IPS-18c (cell line): ENCODE data around the gene PMM2.
"Not testable (repeated sequence)": the region's sequence is repeated elsewhere in the genome, so short reads cannot be mapped to it uniquely, and the experiment has no call there.

Experiments used
- H3K4me3 ChIP-seq: 2 replicates; pipeline ENCODE4 v1.7.0; 2013; ENCODE audit warnings: low read depth, mild to moderate bottlenecking, low read length, moderate library complexity; ENCODE audit not compliant: insufficient read depth
- H3K9me3 ChIP-seq: one replicate; pipeline ENCODE4 v1.6.1; 2013; ENCODE audit warnings: mild to moderate bottlenecking, low read length, moderate library complexity; ENCODE audit not compliant: control insufficient read depth, insufficient read depth

Gene PMM2

DNA sequence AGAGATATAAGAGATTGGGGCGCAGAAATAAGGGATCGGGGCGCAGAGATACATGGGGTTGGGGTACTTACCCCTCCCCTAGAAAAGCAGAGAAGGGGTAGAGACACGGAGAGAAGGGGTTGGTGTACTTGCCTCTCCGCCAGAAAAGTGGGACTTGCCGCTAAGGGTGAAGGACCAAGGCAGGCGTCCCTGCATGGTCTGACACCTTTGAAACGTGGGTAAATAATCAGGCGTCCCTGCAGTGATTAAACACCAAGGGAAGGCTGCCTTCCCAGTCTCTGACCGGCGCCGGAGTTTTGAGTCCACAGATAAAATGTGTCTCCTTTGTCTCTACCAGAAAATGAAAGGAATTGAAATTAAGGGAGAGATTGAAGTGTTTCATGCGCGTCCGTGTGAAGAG, 40.0 kb downstream of the PMM2 start:
- not testable (repeated sequence) for H3K4me3 ChIP-seq, H3K9me3 ChIP-seq

DNA sequence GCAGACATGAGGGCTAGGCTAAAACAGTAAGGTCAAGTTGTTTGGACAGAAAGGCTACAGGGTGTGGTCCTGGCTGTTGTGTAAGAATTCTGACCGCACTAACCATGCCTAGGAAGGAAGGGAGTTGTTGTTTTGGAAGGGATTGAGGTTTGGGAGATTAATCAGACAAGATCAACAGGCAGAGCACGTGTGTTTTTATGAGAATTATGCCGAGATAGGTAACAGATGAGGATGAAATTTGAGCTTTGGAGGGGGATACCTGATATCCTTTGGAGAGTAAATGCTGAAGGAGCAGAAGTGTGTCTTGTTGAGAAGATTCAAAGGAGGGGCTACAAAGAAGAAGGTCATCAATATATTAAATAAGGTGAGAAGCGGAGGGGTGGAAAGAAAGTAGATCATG, 44.4 kb downstream of the PMM2 start:
- not testable (repeated sequence) for H3K4me3 ChIP-seq, H3K9me3 ChIP-seq

DNA sequence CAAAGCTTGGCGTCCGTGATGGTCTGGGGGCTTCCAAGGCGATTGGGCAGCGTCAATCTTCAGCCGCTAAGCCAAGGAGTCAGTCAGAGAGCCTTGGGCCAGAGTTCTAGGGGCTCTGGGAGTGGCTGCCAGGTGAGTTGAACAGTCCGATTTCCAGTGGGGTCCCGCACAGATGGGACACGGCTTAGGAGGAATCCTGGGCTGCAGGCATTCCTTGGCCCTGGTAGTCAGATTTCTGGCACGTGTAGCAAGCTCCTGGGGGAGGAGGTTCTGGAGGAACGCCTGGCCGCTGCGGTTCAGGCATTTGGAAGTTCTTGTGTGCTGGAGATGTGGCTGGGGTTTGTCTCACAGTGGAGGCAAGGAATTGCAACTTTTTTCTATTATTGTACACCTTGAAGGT, 45.7 kb downstream of the PMM2 start:
- not testable (repeated sequence) for H3K4me3 ChIP-seq, H3K9me3 ChIP-seq

DNA sequence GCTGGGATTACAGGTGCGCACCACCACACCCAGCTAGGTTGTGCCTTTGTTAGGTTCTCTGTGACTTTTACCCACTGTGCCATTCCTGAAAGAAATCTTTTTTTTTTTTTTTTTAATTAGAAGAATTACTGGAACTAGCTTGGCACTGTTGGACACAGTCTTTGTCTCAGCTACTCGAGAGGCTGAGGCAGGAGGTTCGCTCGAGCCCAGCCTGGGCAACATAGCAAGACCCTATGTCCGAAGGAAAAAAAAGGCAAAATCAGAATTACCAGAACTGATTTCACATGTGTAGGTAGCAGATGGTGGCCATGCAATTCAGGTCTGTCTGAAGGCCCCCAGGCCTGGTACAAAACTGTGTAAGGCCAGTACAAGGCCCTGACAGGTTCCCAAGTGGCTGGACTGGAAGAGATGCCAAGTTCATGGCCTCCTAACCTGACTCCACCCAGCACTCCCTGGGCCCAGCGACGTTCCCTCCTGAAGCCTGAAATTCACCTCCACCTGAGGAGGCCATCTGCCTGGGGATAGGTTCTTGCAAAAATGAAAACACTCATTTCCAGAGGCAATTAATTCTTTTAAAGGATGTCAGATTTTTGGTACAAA, 48.2 kb downstream of the PMM2 start:
- peaks cover 2% of the 10 kb centered on the region for H3K9me3 ChIP-seq

DNA sequence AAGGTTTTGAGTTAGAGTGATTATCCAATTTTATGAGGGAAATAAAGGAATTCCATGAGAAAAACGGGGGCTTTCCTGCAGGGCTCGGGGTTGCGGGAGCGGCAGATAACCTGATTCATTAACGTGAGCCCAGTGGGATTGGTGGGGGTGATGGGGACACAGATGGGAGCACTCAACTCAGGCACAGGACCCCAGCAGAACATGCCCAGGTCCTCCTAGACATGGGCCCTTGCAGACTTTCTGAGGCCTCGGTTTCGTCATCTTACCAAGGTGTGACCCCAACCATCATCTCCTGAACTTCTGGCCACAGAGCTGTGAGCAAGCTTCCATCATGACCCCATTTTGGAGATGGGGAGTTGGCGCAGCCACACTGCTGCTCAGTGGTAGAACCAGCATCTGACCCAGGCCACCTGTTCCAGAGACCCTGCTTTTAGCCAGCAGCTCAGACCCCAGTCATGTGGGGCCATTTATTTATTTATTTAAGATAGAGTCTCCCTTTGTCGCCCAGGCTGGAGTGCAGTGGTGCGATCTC, 48.8 kb downstream of the PMM2 start:
- peaks cover 4% of the 10 kb centered on the region for H3K9me3 ChIP-seq
- H3K4me3 ChIP-seq, result no peak overlapping the region

More for the DNA sequence above, 48.2 kb downstream of the PMM2 start:
- no peak overlapping the region for H3K4me3 ChIP-seq

DNA sequence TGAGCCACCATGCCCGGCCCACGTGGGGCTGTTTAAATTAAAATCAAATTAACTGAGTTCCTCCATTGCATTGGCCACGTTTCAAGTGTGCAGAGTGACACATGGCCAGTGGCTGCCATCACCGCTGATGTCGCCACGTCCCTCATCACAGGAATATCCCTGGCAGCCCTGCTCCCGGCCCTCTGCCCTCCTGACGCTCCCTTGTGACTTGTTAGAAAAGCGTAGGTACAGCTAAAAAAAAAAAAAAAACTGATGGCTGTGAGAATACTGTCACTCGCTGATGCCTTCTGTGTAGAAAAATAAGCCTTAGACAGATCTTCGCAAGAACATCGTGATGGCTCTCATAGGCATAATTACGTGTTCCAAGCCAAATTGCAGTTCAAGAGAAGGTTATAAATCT, 49.5 kb downstream of the PMM2 start:
- H3K4me3 ChIP-seq, result no peak overlapping the region
- peaks cover 4% of the 10 kb centered on the region for H3K9me3 ChIP-seq

DNA sequence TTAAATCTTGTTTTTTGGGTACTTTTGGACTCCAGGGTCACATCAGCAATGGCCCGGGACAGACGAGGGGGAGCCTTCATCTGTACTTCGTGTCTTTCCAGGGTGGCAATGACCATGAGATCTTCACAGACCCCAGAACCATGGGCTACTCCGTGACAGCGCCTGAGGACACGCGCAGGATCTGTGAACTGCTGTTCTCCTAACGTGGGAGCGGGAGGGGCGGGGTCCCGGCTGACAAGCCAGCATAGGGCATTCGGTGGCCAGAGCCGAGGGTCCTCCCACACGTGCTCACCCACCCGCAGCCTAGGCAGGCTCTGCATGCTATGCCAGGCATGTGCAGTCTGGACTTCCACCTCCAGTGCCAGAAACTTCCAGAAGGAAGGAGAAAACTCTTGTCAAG, 50.0 kb downstream of the PMM2 start:
- H3K4me3 ChIP-seq, result no peak overlapping the region
- H3K9me3 ChIP-seq, result peaks cover 4% of the 10 kb centered on the region

DNA sequence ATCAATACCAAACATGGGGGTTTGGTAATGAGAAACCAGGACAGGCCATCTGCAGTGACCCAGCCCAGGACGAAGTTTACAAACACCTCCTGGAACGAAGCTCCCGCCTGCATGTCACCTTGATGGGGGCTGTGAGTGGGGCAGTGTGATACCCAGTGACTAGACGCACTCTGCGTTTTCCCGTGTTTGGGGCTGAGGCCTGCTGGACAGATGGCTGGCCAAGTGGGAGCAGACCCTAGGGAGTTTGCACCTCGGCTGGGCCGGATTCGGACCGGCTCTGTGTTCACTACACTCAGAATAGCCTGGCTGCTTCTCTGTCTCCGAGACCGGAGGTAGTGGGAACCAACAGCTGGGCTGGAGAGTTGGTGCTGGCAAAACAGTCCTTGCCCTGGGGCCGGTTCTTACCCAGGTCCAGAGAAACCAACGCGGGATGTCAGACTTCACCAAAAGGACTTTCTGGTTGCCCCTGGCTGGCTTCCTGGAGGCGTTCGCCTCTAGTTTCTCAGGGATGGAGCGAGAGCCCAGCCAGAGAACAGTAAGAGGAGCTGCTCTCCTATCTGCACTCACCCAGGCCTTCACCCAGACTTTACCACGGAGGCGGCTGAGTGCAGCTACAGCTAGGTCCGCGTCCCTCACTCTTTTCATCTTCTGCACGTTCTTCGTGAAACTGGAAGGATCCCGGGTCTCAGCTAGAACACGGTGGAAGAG, 50.7 kb downstream of the PMM2 start:
- Histone ChIP-seq H3K9me3 (peaks cover 4% of the 10 kb centered on the region), H3K4me3 (no peak overlapping the region)

DNA sequence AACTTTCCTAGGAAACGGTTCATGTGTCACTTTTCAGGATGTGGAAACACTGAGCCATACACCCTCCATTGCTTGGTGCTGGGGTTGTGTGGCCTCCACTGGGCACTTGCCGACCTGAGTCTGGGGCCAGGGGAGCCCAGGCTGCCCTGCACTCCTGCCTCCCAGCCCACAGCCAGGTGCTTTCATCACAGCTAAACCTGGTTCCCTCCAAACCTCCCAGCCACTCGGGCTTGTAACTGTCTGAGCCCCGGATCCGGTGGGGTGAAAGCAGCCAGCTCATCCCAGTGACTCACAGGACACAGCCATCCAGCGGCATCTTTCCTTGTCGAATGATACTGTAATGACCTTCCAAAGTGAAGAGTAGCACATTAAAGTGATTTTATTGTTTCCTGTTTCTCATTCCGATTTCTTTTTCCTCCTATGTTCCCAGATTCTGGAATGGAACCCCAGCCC, 51.3 kb downstream of the PMM2 start:
- Histone ChIP-seq H3K9me3 (peaks cover 4% of the 10 kb centered on the region), H3K4me3 (no peak overlapping the region)

DNA sequence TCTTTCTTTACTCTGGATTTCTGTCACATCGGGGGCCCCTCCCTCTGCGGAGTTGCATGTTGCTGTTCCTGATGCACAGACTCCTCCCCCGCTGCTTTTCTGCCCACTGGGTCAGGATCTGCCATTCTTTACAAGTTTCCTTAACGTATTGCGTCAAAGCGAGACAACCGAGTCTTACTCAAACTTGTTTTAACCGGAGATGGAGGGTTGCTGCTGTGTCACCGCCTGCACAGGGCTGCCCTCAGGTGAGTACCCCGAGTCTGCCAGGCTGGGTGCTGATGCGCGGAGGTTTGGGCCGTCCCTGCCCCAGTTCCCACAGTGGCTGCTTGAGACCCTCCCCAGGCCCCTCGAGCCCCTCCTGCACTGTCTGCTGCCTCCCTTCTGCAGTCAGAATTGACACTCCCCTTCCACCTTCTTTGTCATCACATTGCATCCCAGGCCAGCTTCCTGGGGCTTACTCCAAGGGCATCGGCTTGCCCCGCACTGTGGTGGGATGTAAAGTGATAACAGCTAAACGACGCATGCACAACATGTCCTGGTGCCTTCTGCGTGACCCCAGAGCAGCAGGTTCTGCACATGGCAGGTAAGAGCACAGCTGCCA, 51.9 kb downstream of the PMM2 start:
- Histone ChIP-seq H3K4me3 (no peak overlapping the region), H3K9me3 (peaks cover 4% of the 10 kb centered on the region)

DNA sequence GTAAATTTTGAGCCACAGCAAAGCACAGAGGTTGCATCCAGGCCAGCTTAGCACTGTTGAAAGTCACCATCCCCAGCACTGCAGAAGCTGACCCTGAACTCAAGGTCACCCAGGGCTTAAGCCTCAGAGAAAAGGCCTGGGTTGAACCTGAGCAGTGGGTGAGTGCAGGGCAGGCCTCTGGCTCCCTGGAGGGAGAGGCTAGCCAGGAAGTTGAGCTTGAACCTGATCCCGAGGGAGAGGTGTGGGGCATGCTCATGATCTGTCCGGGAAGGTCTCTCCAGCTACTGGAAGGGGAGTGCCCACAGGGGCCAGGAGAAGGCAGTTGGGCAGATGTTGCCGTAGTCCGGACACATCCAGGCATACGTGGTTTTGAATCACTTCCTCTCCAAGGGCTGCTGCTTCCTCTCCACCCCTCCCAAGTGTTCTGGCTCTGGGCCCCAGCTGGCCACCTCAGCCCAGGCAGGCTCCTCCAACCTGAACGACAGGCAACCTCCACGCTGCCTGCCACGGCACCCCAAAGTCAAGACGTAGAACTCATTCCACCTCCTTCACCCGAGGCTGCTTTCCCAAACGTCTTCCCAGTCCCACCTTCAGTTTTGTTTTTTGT, 52.7 kb downstream of the PMM2 start:
- Histone ChIP-seq H3K9me3 (peaks cover 4% of the 10 kb centered on the region), H3K4me3 (no peak overlapping the region)

DNA sequence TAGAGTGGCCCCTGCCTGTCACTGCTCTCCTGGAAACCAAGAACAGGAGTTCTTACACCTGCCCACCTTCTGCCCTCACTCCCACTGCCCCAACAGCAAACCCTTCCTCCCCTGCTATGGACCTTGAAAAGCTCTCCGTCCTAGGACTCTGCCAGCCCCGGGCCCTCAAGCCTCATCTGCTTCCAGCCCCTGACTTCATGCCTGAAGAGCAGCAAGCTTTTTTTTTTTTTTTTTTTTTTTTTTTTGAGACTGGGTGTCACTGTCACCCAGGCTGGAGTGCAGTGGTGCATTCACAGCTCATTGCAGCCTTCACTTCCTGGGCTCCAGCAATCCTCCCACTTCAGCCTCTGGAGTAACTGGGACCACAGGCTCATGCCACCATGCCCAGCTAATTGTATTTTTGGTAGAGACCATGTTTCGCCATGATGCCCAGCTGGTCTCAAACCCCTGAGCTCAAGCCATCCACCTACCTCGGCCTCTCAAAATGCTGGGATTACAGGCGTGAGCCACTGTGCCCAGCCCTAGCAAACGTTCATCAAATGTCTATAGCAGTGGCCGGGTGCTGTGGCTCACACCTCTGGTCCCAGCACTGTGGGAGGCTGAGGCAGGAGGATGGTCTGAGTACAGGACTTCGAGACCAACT, 54.2 kb downstream of the PMM2 start:
- peaks cover 4% of the 10 kb centered on the region for H3K9me3 ChIP-seq

DNA sequence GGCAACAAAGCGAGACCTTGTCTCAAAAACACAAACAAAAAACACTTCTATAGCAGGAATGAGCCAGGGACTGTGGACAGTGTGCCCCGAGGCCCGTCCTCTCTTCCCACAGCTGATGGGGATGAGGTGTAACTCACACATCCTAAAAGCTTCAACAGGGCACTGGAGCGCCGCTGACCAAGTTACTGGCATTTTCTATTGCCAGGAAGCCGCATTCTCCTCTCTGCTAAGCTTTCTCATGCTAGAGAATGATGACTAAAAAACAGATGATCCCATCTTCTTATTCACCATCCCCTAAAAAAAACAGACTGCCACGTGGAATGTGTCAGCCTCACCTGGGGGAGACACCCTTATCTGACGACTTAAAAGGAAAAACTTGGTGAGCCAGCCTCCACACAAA, 54.9 kb downstream of the PMM2 start:
- Histone ChIP-seq H3K9me3 (peaks cover 2% of the 10 kb centered on the region), H3K4me3 (no peak overlapping the region)

More for the DNA sequence above, 54.2 kb downstream of the PMM2 start:
- no peak overlapping the region for H3K4me3 ChIP-seq

DNA sequence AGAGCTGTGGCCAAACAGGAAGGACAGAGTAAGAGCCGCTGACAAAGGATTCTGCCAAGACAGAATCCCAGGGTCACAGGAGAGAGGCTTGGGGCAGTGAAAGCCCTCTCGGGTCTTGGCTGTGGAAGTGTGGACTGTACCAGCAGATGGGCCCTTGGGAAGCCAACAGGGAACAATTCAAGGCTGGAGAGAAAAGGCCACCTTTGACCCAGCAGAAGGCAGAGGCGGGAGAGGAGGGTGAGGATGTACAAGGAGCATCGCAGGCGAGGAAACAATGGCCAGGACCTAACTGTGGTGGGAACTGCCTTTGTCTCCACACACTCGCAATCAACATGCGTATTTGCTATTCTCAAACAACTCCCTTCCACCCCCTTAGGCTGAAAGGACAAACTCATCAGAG, 55.5 kb downstream of the PMM2 start:
- Histone ChIP-seq H3K9me3 (peaks cover 2% of the 10 kb centered on the region), H3K4me3 (no peak overlapping the region)

DNA sequence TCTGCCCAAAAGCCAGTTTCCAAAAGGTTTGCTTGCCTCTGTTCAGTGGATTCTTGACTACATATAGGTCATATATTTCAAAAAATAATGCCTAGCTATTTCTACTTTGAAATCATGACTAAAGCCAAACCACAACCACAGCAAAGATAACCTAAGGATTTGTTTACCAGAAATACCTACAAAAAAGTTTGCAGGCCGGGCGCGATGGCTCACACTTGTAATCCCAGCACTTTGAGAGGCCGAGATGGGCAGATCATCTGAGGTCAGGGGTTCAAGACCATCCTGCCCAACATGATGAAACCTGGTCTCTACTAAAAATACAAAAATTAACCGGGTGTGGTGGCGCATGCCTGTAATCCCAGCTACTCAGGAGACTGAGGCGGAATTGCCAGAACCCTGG, 56.0 kb downstream of the PMM2 start:
- Histone ChIP-seq H3K4me3 (no peak overlapping the region), H3K9me3 (peaks cover 2% of the 10 kb centered on the region)

DNA sequence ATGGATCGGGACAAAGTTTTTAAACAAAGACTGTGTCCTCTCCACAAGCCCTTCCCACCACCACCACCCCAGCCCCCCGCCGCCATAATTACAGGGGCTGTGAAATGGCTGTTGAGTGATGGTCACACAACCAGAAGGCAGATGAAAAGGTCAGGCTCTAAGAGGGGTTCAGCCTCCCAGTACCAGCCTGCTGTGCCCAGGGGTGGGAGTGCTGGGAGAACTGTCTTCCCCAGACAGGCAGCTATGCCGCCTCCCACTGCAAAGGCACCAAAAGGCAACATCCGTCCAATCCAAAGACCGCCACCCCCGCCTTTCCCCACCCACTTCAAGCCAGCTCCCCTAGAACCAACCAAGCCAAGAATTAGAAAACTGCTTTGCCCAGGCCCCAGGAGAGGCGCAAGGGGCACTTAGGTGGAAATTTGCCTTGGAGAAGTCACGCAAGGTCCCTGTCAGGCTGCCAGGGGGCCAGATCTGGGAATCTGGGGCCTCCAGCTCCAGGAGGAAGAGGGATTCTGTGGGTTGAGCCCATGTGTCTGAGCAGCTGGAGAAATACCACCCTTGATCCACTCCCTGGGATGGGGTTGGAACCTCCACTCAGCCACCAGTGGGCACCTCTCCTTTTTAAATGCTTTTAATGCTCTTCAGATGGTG, 56.8 kb downstream of the PMM2 start:
- H3K4me3 ChIP-seq, result no peak overlapping the region
- peaks cover 2% of the 10 kb centered on the region for H3K9me3 ChIP-seq
